Fibroblast of skin of left quadriceps (primary cell): ENCODE results near the gene DGKI.

ENCODE experiments used
- DNase-seq, 2 experiments: peaks; one replicate each; pipeline ENCODE4 v3.0.0-alpha.2; 2013; ENCODE audit warnings: low read depth in 2 of 2

DGKI gene

GRCh38 chr7:137592232-137592896 is 254.4 kb downstream of the DGKI start:
- peak; percentile 60 to 61 for DNase-seq

GRCh38 chr7:137591421-137591837 is 255.3 kb downstream of the DGKI start:
- peak; percentile 32 to 39 for DNase-seq

GRCh38 chr7:137590756-137591305 is 255.9 kb downstream of the DGKI start:
- no peak for DNase-seq

GRCh38 chr7:137590071-137590755 is 256.6 kb downstream of the DGKI start:
- no peak for DNase-seq

- no peak for DNase-seq
These were observed 259.4 kb downstream of the DGKI start for GRCh38 chr7:137587326-137587725.

GRCh38 chr7:137585591-137585990 is 261.2 kb downstream of the DGKI start:
- DNase-seq = no peak

GRCh38 chr7:137583172-137583571 is 263.6 kb downstream of the DGKI start:
- no peak for DNase-seq

- peak; percentile 67 to 68 for DNase-seq
These were observed 266.7 kb downstream of the DGKI start for GRCh38 chr7:137579913-137580640.

- DNase-seq = no peak
These were observed 268.2 kb downstream of the DGKI start for GRCh38 chr7:137578541-137578940.

GRCh38 chr7:137577184-137577583 is 269.6 kb downstream of the DGKI start:
- DNase-seq = peak in 1 of 2 experiments; percentile 17

GRCh38 chr7:137576481-137576880 is 270.3 kb downstream of the DGKI start:
- DNase-seq = no peak

GRCh38 chr7:137574812-137575211 is 272.0 kb downstream of the DGKI start:
- no peak for DNase-seq

- no peak for DNase-seq
These were observed 274.6 kb downstream of the DGKI start for GRCh38 chr7:137572056-137572784.

- no peak for DNase-seq
These were observed 282.1 kb downstream of the DGKI start for GRCh38 chr7:137564677-137565076.

GRCh38 chr7:137563981-137564380 is 282.8 kb downstream of the DGKI start:
- DNase-seq = no peak

GRCh38 chr7:137547485-137547884 is 299.3 kb downstream of the DGKI start:
- DNase-seq = no peak

GRCh38 chr7:137546671-137547070 is 300.1 kb downstream of the DGKI start:
- DNase-seq = no peak

- DNase-seq = no peak
These were observed 300.8 kb downstream of the DGKI start for GRCh38 chr7:137546009-137546408.

GRCh38 chr7:137545059-137545716 is 301.6 kb downstream of the DGKI start:
- no peak for DNase-seq

GRCh38 chr7:137544453-137545058 is 302.2 kb downstream of the DGKI start:
- DNase-seq = no peak
